SK-N-SH treated with all-trans-retinoic acid at 6 μM for 48 hours (cell line): ENCODE data around the gene PPP1R1C.
A peak's percentile ranks its signal among the peaks of the same experiment; 100 is the strongest.

Experiments used
- ATAC-seq: fragments of 200-7000 bp; cut with Tn5 transposase; 3 replicates; pipeline ENCODE4 v1.9.1; 2020; ENCODE audit warnings: mild to moderate bottlenecking, moderate library complexity
- ARNTL ChIP-seq: fragments of 450-650 bp; formaldehyde crosslinking; IDR thresholded peaks from 2 replicates; pipeline ENCODE4 v1.5.0; 2020; ENCODE audit warnings: low read depth, mild to moderate bottlenecking, moderate library complexity, borderline replicate concordance
- BACH2 ChIP-seq: fragments of 250-450 bp; sonication (Bioruptor Pico); IDR thresholded peaks from 2 replicates; pipeline ENCODE4 v1.9.0; 2021; ENCODE audit warnings: mild to moderate bottlenecking, borderline replicate concordance
- CSDC2 ChIP-seq: fragments of 250-450 bp; sonication (Bioruptor Pico); IDR thresholded peaks from 2 replicates; pipeline ENCODE4 v1.5.0; 2020; ENCODE audit warnings: mild to moderate bottlenecking, moderate library complexity
- CSRNP3 ChIP-seq: fragments of 250-450 bp; sonication (Bioruptor Pico); IDR thresholded peaks from 2 replicates; pipeline ENCODE4 v1.5.1; 2021; ENCODE audit warnings: mild to moderate bottlenecking, moderate library complexity
- GLIS3 ChIP-seq: fragments of 250-450 bp; sonication (Bioruptor Pico); IDR thresholded peaks from 2 replicates; pipeline ENCODE4 v1.5.0; 2020; ENCODE audit warnings: mild to moderate bottlenecking, moderate library complexity
- POU6F1 ChIP-seq: fragments of 250-450 bp; sonication (Bioruptor Pico); IDR thresholded peaks from 2 replicates; pipeline ENCODE4 v1.8.0; 2021; ENCODE audit warnings: low read depth, mild to moderate bottlenecking, moderate library complexity, borderline replicate concordance
- PPARA ChIP-seq: fragments of 250-450 bp; sonication (Bioruptor Pico); IDR thresholded peaks from 2 replicates; pipeline ENCODE4 v1.5.0; 2020; ENCODE audit warnings: mild to moderate bottlenecking, borderline replicate concordance
- RARB ChIP-seq: fragments of 250-450 bp; sonication (Bioruptor Pico); IDR thresholded peaks from 2 replicates; pipeline ENCODE4 v1.8.0; 2021; ENCODE audit warnings: mild to moderate bottlenecking, moderate library complexity
- SNAI2 ChIP-seq: fragments of 250-450 bp; sonication (Bioruptor Pico); IDR thresholded peaks from 2 replicates; pipeline ENCODE4 v1.5.0; 2020; ENCODE audit warnings: mild to moderate bottlenecking, moderate library complexity
- TCF4 ChIP-seq: fragments of 250-450 bp; sonication (Bioruptor Pico); IDR thresholded peaks from 2 replicates; pipeline ENCODE4 v1.8.0; 2021; ENCODE audit warnings: mild to moderate bottlenecking, moderate library complexity, borderline replicate concordance
- TOX ChIP-seq: fragments of 250-450 bp; sonication (Bioruptor Pico); IDR thresholded peaks from 2 replicates; pipeline ENCODE4 v1.8.0; 2021; ENCODE audit warnings: mild to moderate bottlenecking, moderate library complexity, borderline replicate concordance
- ZC3H10 ChIP-seq: fragments of 250-450 bp; sonication (Bioruptor Pico); IDR thresholded peaks from 2 replicates; pipeline ENCODE4 v1.5.1; 2021; ENCODE audit warnings: mild to moderate bottlenecking, moderate library complexity
- ZFP3 ChIP-seq: fragments of 250-450 bp; sonication (Bioruptor Pico); IDR thresholded peaks from 2 replicates; pipeline ENCODE4 v1.5.0; 2020; ENCODE audit warnings: mild to moderate bottlenecking, moderate library complexity
- ZFP30 ChIP-seq: fragments of 450-650 bp; formaldehyde crosslinking; IDR thresholded peaks from 2 replicates; pipeline ENCODE4 v1.5.0; 2022; ENCODE audit warnings: mild to moderate bottlenecking, moderate library complexity
- ZNF565 ChIP-seq: fragments of 450-650 bp; formaldehyde crosslinking; conservative IDR thresholded peaks from 2 replicates; pipeline ENCODE4 v1.5.0; 2020; ENCODE audit warnings: low read depth, mild to moderate bottlenecking, moderate library complexity
- ZNF70 ChIP-seq: fragments of 450-650 bp; formaldehyde crosslinking; IDR thresholded peaks from 2 replicates; pipeline ENCODE4 v1.5.0; 2020; ENCODE audit warnings: mild to moderate bottlenecking, moderate library complexity
- ZNF8 ChIP-seq: fragments of 450-650 bp; formaldehyde crosslinking; IDR thresholded peaks from 2 replicates; pipeline ENCODE4 v1.5.0; 2020; ENCODE audit warnings: mild to moderate bottlenecking, moderate library complexity
- TF ChIP-seq, protein P1 (sequence below): fragments of 250-450 bp; sonication (Bioruptor Pico); IDR thresholded peaks from 2 replicates; pipeline ENCODE4 v1.8.0; 2020; ENCODE audit warnings: mild to moderate bottlenecking, moderate library complexity, borderline replicate concordance
- TF ChIP-seq, protein P2 (sequence below): fragments of 250-450 bp; sonication (Bioruptor Pico); IDR thresholded peaks from 2 replicates; pipeline ENCODE4 v1.5.1; 2020; ENCODE audit warnings: low read depth, mild to moderate bottlenecking, moderate library complexity

PPP1R1C gene

DNA sequence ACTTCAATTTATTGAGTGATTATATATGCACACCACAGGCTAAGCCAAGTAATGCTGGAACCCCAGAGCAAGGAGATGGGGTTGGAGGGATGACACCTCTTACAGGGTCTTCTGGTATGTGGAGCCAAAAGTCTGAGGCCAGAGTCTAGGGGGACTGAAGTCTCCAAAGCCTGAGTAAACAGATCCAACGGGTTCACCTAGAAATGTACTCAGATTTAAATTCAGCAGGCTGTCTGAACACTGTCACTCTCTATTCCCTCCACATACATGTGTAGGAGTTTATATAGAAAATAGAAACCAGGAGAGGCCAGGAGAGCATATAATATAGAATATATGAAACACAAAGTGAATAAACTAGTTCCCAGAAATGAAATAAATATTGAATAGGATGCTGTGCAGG is 76.1 kb downstream of the PPP1R1C start:
- TF ChIP-seq SNAI2: no peak
- ATAC-seq: no peak

DNA sequence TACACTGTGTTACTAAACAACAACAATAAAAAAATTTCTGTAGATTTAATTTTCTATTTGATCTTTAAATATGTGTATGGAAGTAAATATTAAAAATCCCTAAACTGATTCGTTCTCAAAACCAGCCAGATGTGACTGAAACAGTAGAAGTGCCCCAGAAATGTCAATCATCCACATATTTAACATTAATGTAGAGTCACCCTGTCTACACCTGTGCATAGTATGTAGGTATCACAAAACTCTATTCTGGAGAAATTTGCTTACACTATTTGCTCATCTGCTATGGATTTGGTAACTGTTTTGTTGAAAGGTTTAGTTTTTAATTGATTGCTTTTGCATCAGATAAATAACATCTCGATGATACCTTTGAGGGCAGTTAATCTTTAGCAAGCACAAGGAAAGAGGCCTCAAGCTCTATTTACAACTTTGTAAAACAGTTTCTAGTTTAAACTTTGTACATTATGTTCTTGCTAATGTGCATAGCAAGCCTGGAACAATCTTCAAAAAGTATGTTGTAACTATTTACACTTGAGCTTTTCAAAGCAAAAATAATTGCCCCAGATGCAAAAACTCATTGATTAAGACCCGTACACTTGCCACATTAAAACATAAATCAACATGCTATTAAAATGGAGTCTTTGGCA is 76.8 kb downstream of the PPP1R1C start:
- ATAC-seq: no peak
- TF ChIP-seq CSRNP3 (CRISPR knock-in tag) (no peak), BACH2 (no peak), POU6F1 (CRISPR knock-in tag) (no peak), TCF4 (CRISPR knock-in tag) (no peak), ZNF8 (CRISPR knock-in tag) (no peak), SNAI2 (no peak), ZFP3 (CRISPR knock-in tag) (no peak)
- TF ChIP-seq, protein P1, sequence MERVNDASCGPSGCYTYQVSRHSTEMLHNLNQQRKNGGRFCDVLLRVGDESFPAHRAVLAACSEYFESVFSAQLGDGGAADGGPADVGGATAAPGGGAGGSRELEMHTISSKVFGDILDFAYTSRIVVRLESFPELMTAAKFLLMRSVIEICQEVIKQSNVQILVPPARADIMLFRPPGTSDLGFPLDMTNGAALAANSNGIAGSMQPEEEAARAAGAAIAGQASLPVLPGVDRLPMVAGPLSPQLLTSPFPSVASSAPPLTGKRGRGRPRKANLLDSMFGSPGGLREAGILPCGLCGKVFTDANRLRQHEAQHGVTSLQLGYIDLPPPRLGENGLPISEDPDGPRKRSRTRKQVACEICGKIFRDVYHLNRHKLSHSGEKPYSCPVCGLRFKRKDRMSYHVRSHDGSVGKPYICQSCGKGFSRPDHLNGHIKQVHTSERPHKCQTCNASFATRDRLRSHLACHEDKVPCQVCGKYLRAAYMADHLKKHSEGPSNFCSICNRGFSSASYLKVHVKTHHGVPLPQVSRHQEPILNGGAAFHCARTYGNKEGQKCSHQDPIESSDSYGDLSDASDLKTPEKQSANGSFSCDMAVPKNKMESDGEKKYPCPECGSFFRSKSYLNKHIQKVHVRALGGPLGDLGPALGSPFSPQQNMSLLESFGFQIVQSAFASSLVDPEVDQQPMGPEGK (CRISPR knock-in tag): no peak

DNA sequence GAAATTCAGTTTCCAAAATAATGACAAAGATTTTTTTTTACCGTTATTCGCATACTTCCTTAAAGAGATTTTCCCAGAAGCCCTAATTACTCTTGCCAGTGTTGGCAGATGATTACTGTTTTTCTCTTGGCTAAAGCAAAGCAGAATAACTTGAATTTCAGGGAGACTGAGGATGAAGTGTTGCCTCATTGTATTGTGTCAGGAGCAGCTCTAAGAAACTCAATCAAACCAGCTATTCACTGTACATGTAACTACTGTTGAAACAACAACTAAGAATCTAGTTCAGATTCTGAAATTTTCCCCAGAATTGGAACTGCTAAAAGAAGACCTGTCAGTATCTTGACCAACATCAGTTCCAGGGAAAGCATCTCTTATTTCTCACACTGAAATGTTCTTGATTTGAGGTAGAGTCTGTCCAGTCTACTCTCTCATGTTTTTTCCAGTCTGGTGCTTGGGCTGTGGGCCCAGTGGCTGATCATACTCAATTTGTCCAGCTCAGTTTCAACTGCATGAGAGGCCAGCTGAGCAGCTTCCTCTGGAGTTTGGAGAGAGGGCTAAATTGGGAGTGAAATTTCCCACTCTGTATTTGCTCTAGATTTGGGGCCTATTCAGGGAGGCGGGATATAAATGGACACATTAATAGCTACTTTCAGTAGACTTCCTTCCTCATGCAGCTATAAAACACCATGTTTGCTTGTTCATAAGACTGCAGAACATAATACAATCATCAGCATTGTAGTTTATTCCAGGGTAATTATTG is 78.5 kb downstream of the PPP1R1C start:
- TF ChIP-seq SNAI2 (no peak), CSRNP3 (CRISPR knock-in tag) (no peak), ZFP30 (CRISPR knock-in tag) (no peak), TOX (no peak), ZNF70 (no peak), ZNF565 (CRISPR knock-in tag) (no peak), ARNTL (CRISPR knock-in tag) (no peak), PPARA (CRISPR knock-in tag) (no peak), BACH2 (no peak), RARB (CRISPR knock-in tag) (no peak), ZNF8 (CRISPR knock-in tag) (no peak), ZFP3 (CRISPR knock-in tag) (no peak), GLIS3 (CRISPR knock-in tag) (no peak), ZC3H10 (CRISPR knock-in tag) (no peak), POU6F1 (CRISPR knock-in tag) (no peak), CSDC2 (CRISPR knock-in tag) (no peak)
- TF ChIP-seq, protein P1 (CRISPR knock-in tag): no peak
- TF ChIP-seq, protein P2, sequence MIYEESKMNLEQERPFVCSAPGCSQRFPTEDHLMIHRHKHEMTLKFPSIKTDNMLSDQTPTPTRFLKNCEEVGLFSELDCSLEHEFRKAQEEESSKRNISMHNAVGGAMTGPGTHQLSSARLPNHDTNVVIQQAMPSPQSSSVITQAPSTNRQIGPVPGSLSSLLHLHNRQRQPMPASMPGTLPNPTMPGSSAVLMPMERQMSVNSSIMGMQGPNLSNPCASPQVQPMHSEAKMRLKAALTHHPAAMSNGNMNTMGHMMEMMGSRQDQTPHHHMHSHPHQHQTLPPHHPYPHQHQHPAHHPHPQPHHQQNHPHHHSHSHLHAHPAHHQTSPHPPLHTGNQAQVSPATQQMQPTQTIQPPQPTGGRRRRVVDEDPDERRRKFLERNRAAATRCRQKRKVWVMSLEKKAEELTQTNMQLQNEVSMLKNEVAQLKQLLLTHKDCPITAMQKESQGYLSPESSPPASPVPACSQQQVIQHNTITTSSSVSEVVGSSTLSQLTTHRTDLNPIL (CRISPR knock-in tag): no peak
- ATAC-seq: peak; percentile 27; the same call in 1 of the 3 replicates
